ENCODE data around the gene BCORL1. TPM values are rescaled to one million over a fixed set of nuclear protein-coding genes. Genes with fewer than 3 reads are reported as not detected.

BCORL1 gene
- polyA plus RNA-seq, 1 donor from 2014 or later = 1.0 TPM

DNA sequence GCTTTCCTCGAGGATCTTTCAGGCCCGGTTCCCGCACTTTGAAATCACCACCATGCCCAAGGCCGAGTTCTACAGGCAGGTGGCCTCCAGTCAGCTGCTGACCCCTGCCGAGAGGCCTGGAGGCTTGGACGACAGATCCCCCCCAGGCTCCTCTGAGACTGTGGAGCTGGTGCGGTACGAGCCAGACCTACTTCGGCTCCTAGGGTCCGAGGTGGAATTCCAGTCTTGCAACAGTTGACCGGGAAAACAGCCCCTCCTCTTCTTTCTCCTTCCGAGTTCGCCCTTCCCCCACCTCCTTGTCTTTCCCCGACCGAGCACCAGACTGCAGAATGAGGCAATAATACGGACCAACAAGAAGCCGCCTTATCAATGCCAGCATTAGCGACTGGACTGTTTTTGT lies 73.5 kb downstream of the BCORL1 start:
- Histone ChIP-seq H3K9me2 (ENCODE audit: insufficient read depth, low read length) (no peaks in the 10 kb centered on the region), H3K27me3 (ENCODE audit: insufficient read depth, low read depth, low read length) (no peaks in the 10 kb centered on the region), H3K27ac (ENCODE audit: low read length) (no peak overlapping the region), H3F3A (ENCODE audit: insufficient read depth, low read length, poor library complexity, severe bottlenecking) (no peaks in the 10 kb centered on the region), H3K9ac (ENCODE audit: low read length) (no peak overlapping the region), H3K36me3 (ENCODE audit: insufficient read depth, low read length) (no peaks in the 10 kb centered on the region), H3K4me3 (ENCODE audit: low read length) (no peak overlapping the region), H3K9me3 (ENCODE audit: low read length) (no peaks in the 10 kb centered on the region), H3K79me2 (replicated peaks; ENCODE audit: insufficient read depth, low read length) (no peaks in the 10 kb centered on the region), H4K20me1 (ENCODE audit: insufficient read depth) (no peaks in the 10 kb centered on the region), H2AFZ (ENCODE audit: low read depth, low read length) (no peak overlapping the region), H3K4me2 (ENCODE audit: low read length) (no peak overlapping the region)
- TF ChIP-seq EZH2 (IDR thresholded peaks at IDR 0.05; ENCODE audit: borderline replicate concordance, insufficient read depth, low read length, poor library complexity, severe bottlenecking) (no peak), RAD21 (conservative IDR thresholded peaks at IDR 0.05) (no peak), EP300 (conservative IDR thresholded peaks at IDR 0.05; ENCODE audit: poor library complexity, severe bottlenecking) (no peak), MXI1 (conservative IDR thresholded peaks at IDR 0.05; ENCODE audit: poor library complexity, severe bottlenecking) (no peak), POLR2AphosphoS5 (IDR thresholded peaks at IDR 0.05) (no peak), TAF1 (IDR thresholded peaks at IDR 0.05; ENCODE audit: low read depth) (no peak), SMC3 (conservative IDR thresholded peaks at IDR 0.05; ENCODE audit: poor library complexity) (no peak)
- TF ChIP-seq, protein P1, sequence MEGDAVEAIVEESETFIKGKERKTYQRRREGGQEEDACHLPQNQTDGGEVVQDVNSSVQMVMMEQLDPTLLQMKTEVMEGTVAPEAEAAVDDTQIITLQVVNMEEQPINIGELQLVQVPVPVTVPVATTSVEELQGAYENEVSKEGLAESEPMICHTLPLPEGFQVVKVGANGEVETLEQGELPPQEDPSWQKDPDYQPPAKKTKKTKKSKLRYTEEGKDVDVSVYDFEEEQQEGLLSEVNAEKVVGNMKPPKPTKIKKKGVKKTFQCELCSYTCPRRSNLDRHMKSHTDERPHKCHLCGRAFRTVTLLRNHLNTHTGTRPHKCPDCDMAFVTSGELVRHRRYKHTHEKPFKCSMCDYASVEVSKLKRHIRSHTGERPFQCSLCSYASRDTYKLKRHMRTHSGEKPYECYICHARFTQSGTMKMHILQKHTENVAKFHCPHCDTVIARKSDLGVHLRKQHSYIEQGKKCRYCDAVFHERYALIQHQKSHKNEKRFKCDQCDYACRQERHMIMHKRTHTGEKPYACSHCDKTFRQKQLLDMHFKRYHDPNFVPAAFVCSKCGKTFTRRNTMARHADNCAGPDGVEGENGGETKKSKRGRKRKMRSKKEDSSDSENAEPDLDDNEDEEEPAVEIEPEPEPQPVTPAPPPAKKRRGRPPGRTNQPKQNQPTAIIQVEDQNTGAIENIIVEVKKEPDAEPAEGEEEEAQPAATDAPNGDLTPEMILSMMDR (IDR thresholded peaks at IDR 0.05; ENCODE audit: poor library complexity, severe bottlenecking) = no peak

DNA sequence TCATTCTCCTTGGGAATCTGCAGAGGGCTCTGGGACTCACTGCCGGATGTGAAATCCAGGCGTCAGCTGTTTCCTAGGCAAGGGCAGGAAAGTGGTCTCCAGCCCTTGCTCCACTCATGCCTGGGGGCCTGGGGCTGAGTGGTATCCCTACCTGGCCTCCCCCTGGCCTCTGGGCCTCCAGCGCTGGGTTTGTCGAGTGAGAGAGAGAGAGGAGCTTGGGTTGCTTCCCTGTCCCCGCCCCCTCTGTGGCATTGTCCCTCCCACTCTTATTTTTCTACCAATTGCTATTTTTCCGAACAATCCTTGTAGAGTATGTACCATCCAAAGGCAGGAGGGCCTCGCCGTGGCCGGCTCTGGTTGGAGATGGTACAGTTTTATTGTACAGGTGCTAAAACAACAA lies 74.8 kb downstream of the BCORL1 start:
- Histone ChIP-seq H3K79me2 (replicated peaks; ENCODE audit: insufficient read depth, low read length) (no peaks in the 10 kb centered on the region), H3K27me3 (ENCODE audit: insufficient read depth, low read depth, low read length) (no peaks in the 10 kb centered on the region), H3K4me3 (ENCODE audit: low read length) (no peak overlapping the region), H3K4me2 (ENCODE audit: low read length) (no peak overlapping the region), H4K20me1 (ENCODE audit: insufficient read depth) (no peaks in the 10 kb centered on the region), H3F3A (ENCODE audit: insufficient read depth, low read length, poor library complexity, severe bottlenecking) (no peaks in the 10 kb centered on the region), H3K36me3 (ENCODE audit: insufficient read depth, low read length) (no peaks in the 10 kb centered on the region), H3K9me2 (ENCODE audit: insufficient read depth, low read length) (no peaks in the 10 kb centered on the region), H2AFZ (ENCODE audit: low read depth, low read length) (no peak overlapping the region), H3K9me3 (ENCODE audit: low read length) (no peaks in the 10 kb centered on the region), H3K27ac (ENCODE audit: low read length) (no peak overlapping the region), H3K9ac (ENCODE audit: low read length) (no peak overlapping the region)
- TF ChIP-seq EZH2 (IDR thresholded peaks at IDR 0.05; ENCODE audit: borderline replicate concordance, insufficient read depth, low read length, poor library complexity, severe bottlenecking) (no peak), EP300 (conservative IDR thresholded peaks at IDR 0.05; ENCODE audit: poor library complexity, severe bottlenecking) (no peak), MXI1 (conservative IDR thresholded peaks at IDR 0.05; ENCODE audit: poor library complexity, severe bottlenecking) (no peak), TAF1 (IDR thresholded peaks at IDR 0.05; ENCODE audit: low read depth) (no peak), POLR2AphosphoS5 (IDR thresholded peaks at IDR 0.05) (no peak)
- TF ChIP-seq, protein P2, sequence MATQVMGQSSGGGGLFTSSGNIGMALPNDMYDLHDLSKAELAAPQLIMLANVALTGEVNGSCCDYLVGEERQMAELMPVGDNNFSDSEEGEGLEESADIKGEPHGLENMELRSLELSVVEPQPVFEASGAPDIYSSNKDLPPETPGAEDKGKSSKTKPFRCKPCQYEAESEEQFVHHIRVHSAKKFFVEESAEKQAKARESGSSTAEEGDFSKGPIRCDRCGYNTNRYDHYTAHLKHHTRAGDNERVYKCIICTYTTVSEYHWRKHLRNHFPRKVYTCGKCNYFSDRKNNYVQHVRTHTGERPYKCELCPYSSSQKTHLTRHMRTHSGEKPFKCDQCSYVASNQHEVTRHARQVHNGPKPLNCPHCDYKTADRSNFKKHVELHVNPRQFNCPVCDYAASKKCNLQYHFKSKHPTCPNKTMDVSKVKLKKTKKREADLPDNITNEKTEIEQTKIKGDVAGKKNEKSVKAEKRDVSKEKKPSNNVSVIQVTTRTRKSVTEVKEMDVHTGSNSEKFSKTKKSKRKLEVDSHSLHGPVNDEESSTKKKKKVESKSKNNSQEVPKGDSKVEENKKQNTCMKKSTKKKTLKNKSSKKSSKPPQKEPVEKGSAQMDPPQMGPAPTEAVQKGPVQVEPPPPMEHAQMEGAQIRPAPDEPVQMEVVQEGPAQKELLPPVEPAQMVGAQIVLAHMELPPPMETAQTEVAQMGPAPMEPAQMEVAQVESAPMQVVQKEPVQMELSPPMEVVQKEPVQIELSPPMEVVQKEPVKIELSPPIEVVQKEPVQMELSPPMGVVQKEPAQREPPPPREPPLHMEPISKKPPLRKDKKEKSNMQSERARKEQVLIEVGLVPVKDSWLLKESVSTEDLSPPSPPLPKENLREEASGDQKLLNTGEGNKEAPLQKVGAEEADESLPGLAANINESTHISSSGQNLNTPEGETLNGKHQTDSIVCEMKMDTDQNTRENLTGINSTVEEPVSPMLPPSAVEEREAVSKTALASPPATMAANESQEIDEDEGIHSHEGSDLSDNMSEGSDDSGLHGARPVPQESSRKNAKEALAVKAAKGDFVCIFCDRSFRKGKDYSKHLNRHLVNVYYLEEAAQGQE (IDR thresholded peaks at IDR 0.05; ENCODE audit: borderline replicate concordance) = no peak
- TF ChIP-seq, protein P1 (IDR thresholded peaks at IDR 0.05; ENCODE audit: poor library complexity, severe bottlenecking) = no peak

Measured in neural cell (in vitro differentiated cells).